OCI-LY3 (cell line): ENCODE measurements around the gene OGDH.

Experiments
- H2AFZ ChIP-seq: fragments of 200-600, 300-600 bp; shearing (Covaris generic); 2 replicates; pipeline ENCODE4 v1.6.0; 2014; ENCODE audit warnings: antibody characterized with exemption, low read depth, low read length
- H3K27ac ChIP-seq: fragments of 200-600, 300-600 bp; sonication (generic); 2 replicates; pipeline ENCODE4 v1.5.1; 2014; ENCODE audit warnings: mild to moderate bottlenecking, low read length, moderate library complexity, mixed read lengths
- H3K27me3 ChIP-seq: fragments of 200-600, 300-600 bp; sonication (generic); 2 replicates; pipeline ENCODE4 v1.6.1; 2014; ENCODE audit warnings: low read depth, low read length, mixed read lengths
- H3K36me3 ChIP-seq: fragments of 200-600, 300-600 bp; sonication (generic); replicated peaks from 2 replicates; pipeline ENCODE3; 2014; ENCODE audit warnings: low read depth, low read length, mixed read lengths
- H3K4me1 ChIP-seq: fragments of 300-600, 200-600 bp; sonication (generic); 2 replicates; pipeline ENCODE4 v1.6.1; 2014; ENCODE audit warnings: low read length, mixed read lengths
- H3K4me2 ChIP-seq: fragments of 200-600, 300-600 bp; sonication (generic); 2 replicates; pipeline ENCODE4 v1.6.1; 2014; ENCODE audit warnings: low read length, mixed read lengths
- H3K4me3 ChIP-seq: fragments of 300-600, 200-600 bp; sonication (generic); 2 replicates; pipeline ENCODE4 v1.5.1; 2014; ENCODE audit warnings: antibody characterized with exemption, mild to moderate bottlenecking, low read length, moderate library complexity
- H3K79me2 ChIP-seq: fragments of 300-600, 200-600 bp; shearing (Covaris generic); 2 replicates; pipeline ENCODE4 v1.6.1; 2014; ENCODE audit warnings: mild to moderate bottlenecking, low read length, mixed read lengths
- H3K9ac ChIP-seq: fragments of 300-600, 200-600 bp; shearing (Covaris generic); 2 replicates; pipeline ENCODE4 v1.6.0; 2014; ENCODE audit warnings: mild to moderate bottlenecking, low read length, moderate library complexity
- H3K9me3 ChIP-seq: fragments of 200-600, 300-600 bp; shearing (Covaris generic); 2 replicates; pipeline ENCODE4 v1.6.1; 2014; ENCODE audit warnings: low read length, mixed read lengths; ENCODE audit not compliant: insufficient read depth
- H4K20me1 ChIP-seq: fragments of 200-600, 300-600 bp; sonication (generic); 2 replicates; pipeline ENCODE4 v1.6.1; 2016; ENCODE audit warnings: low read length, mixed read lengths; ENCODE audit not compliant: insufficient read depth
- CTCF ChIP-seq: fragments of 200-600, 300-600 bp; sonication (generic); IDR thresholded peaks from 2 replicates; pipeline ENCODE4 v1.5.1; 2014; ENCODE audit warnings: antibody characterized with exemption, low read length, low read depth
- EZH2phosphoT487 ChIP-seq: fragments of 200-600 bp; shearing (Covaris generic); IDR thresholded peaks from 2 replicates; pipeline ENCODE4 v1.6.1; 2018; ENCODE audit warnings: antibody characterized with exemption, mixed run types, low read depth

The OGDH gene

DNA sequence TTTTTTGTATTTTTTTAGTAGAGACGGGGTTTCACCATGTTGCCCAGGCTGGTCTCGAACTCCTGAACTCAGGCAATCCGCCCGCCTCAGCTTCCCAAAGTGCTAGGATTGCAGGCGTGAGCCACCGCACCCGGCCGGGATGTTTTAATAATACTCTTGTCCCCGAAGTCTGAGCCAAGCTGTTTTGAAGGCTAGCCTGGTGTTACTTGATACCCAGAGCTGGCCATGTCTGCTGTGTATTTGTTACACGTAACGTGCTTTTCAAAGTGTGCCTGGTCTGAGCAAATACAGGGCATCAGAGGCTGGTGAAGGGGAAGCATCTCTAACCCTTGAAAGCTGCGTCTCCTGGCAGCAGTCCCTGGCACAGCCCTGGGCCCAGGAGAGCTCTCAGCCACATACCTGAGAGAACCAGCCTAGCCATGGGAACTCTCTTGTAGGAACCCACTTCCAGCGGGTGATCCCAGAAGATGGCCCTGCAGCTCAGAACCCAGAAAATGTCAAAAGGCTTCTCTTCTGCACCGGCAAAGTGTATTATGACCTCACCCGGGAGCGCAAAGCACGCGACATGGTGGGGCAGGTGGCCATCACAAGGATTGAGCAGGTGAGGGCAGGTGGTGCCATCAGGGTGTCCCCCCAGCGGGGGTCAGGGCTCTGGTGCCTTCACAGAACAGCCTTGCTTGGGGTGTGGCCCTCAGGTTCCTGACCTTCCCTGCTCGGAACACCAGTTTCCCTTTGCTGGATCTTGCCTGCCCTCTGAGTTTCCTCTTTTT, 100.5 kb downstream of the OGDH start:
- H2AFZ ChIP-seq, result no peak overlapping the region

GRCh38 chr7:44707558-44708230, 101.3 kb downstream of the OGDH start:
- Histone ChIP-seq H3K9ac (no peak overlapping the region), H3K27me3 (no peaks in the 10 kb centered on the region), H3K79me2 (no peaks in the 10 kb centered on the region), H3K27ac (no peak overlapping the region), H3K4me3 (no peak overlapping the region), H3K4me2 (no peak overlapping the region), H4K20me1 (no peaks in the 10 kb centered on the region), H2AFZ (no peak overlapping the region), H3K9me3 (no peaks in the 10 kb centered on the region), H3K4me1 (no peaks in the 10 kb centered on the region), H3K36me3 (peaks cover 9% of the 10 kb centered on the region)
- no peak for TF ChIP-seq EZH2phosphoT487
- TF ChIP-seq CTCF, result no peak

More for the DNA sequence above, 100.5 kb downstream of the OGDH start:
- Histone ChIP-seq H3K36me3 (peaks cover 12% of the 10 kb centered on the region), H3K79me2 (no peaks in the 10 kb centered on the region), H3K9me3 (no peaks in the 10 kb centered on the region), H3K4me2 (no peak overlapping the region), H3K4me1 (no peaks in the 10 kb centered on the region), H3K4me3 (no peak overlapping the region), H4K20me1 (no peaks in the 10 kb centered on the region), H3K27ac (no peak overlapping the region), H3K9ac (no peak overlapping the region), H3K27me3 (no peaks in the 10 kb centered on the region)
- TF ChIP-seq EZH2phosphoT487 (no peak), CTCF (no peak)

DNA sequence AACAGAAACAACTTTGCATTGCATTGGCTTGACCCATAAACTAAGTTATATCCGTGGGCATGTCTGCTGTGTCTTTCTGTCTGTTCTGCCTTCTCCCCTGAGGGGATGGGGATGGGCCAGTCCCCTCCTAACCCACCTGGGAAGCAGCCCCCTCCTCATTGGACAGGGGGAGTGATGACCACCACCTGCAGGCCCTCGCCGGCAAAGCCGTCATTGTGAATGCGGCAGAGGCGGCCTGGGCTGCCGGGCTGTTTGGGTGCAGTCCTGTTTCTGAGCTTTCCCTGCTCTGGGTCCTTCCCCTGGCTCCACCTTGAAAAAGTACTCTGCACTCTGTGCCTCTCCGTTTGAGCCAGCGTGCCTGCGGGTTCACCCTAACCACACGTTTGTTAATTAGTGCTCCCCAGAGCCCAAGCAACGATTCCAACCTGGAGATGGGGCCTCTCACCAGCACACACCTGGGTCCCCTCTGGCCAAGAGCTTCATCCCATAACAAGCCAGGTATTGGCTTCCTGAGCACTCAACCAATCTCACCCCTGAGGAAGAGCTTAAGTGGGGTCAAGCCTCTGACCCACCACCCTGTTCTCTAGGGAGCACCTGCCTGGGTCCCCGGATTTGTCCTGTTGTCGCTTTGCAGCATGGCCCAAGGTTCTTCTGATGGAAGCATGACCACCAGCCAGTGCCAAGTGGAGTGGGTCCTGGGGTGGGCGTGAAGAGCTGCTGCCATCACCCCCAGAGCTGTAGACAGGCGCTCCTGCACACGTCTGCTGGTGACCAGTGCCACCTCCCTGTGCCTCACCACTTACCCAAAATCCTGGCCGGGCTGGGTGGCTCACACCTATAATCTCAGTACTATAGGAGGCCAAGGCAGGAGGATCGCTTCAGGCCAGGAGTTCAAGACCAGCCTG, 102.8 kb downstream of the OGDH start:
- no peak overlapping the region for H3K4me3 ChIP-seq

More for the DNA sequence above, 102.8 kb downstream of the OGDH start:
- Histone ChIP-seq H3K4me1 (no peaks in the 10 kb centered on the region), H3K9ac (no peak overlapping the region), H2AFZ (no peak overlapping the region), H3K9me3 (no peaks in the 10 kb centered on the region), H3K36me3 (peaks cover 5% of the 10 kb centered on the region), H3K27me3 (no peaks in the 10 kb centered on the region), H4K20me1 (no peaks in the 10 kb centered on the region), H3K4me2 (no peak overlapping the region), H3K79me2 (no peaks in the 10 kb centered on the region), H3K27ac (no peak overlapping the region)
- TF ChIP-seq EZH2phosphoT487 (no peak), CTCF (no peak)
